Spinal cord (tissue), 10 donors: ENCODE data around the gene ARHGAP11A. TPM values are rescaled to one million over a fixed set of nuclear protein-coding genes. Genes with fewer than 3 reads are reported as not detected.

Experiments
- DNase-seq, 6 donors: peaks; one replicate each; pipeline versions ENCODE4 v3.0.0 to v3.0.0-alpha.2; 2013 to 2015; ENCODE audit warnings: low spot score in 6 of 6, low read depth in 4 of 6
- H3K27ac ChIP-seq: one replicate; pipeline ENCODE4 v1.5.1; 2013; ENCODE audit warnings: low read depth, low read length, control low read depth
- H3K27me3 ChIP-seq: one replicate; pipeline ENCODE4 v1.6.1; 2013; ENCODE audit warnings: low read length; ENCODE audit not compliant: control insufficient read depth, insufficient read depth
- H3K36me3 ChIP-seq: one replicate; pipeline ENCODE4 v1.6.1; 2013; ENCODE audit warnings: low read length; ENCODE audit not compliant: control insufficient read depth, insufficient read depth
- H3K4me1 ChIP-seq: one replicate; pipeline ENCODE4 v1.6.1; 2013; ENCODE audit warnings: low read length; ENCODE audit not compliant: control insufficient read depth, insufficient read depth
- H3K4me3 ChIP-seq: one replicate; pipeline ENCODE4 v1.5.1; 2013; ENCODE audit warnings: low read depth, low read length, control low read depth
- H3K9me3 ChIP-seq: one replicate; pipeline ENCODE4 v1.6.1; 2013; ENCODE audit warnings: low read length; ENCODE audit not compliant: control insufficient read depth, insufficient read depth
- WGBS: methylation state at CpG from one replicate; pipeline ENCODE4 v1.1.5; 2013; ENCODE audit warnings: missing lambda C conversion rate; ENCODE audit not compliant: insufficient coverage; 5-methylcytosine and 5-hydroxymethylcytosine counted together
- polyA plus RNA-seq, 2 donors: library from polyadenylated mRNA; unstranded; fragments of 120-200 nt; gene quantifications; one replicate each; pipeline ENCODE4 v1.2.1, GENCODE V29; 2013; ENCODE audit not compliant: insufficient read length in 2 of 2
- total RNA-seq, 2 donors: library from RNA; depleted of rRNA in 1 of 2; stranded (reverse); fragments of 120-200 nt in 1 of 2; fragments of >200 nt in 1 of 2; gene quantifications; one replicate each; pipeline versions ENCODE4 v1.2.3 to v1.2.4, GENCODE V29; 2013 to 2014
- donor health status: healthy.

ARHGAP11A gene
- total and polyA plus RNA-seq, 4 donors: 16.3 to 21.3 (median 17.0) TPM

GRCh38 chr15:32651229-32651837 is 36.0 kb downstream of the ARHGAP11A start:
- no peaks in the 10 kb centered on the region for H3K9me3 ChIP-seq
- H3K4me1 ChIP-seq: peaks cover under 1% of the 10 kb centered on the region
- no peak overlapping the region for H3K4me3 ChIP-seq
- peak in 2 of 6 donors; percentile 51 to 66 for DNase-seq
- no peaks in the 10 kb centered on the region for H3K27me3 ChIP-seq
- 35% methylated on average over 6 of the region's 6 CpGs for WGBS
- no peaks in the 10 kb centered on the region for H3K36me3 ChIP-seq
- H3K27ac ChIP-seq: no peak overlapping the region

- H3K4me3 ChIP-seq: no peak overlapping the region
- WGBS: 83% methylated on average over 3 of the region's 3 CpGs
- no peaks in the 10 kb centered on the region for H3K27me3 ChIP-seq
- no peak overlapping the region for H3K27ac ChIP-seq
- H3K9me3 ChIP-seq: no peaks in the 10 kb centered on the region
- no peaks in the 10 kb centered on the region for H3K36me3 ChIP-seq
- no peaks in the 10 kb centered on the region for H3K4me1 ChIP-seq
- DNase-seq: no peak
Observed at GRCh38 chr15:32652178-32652577, 36.9 kb downstream of the ARHGAP11A start.

DNA sequence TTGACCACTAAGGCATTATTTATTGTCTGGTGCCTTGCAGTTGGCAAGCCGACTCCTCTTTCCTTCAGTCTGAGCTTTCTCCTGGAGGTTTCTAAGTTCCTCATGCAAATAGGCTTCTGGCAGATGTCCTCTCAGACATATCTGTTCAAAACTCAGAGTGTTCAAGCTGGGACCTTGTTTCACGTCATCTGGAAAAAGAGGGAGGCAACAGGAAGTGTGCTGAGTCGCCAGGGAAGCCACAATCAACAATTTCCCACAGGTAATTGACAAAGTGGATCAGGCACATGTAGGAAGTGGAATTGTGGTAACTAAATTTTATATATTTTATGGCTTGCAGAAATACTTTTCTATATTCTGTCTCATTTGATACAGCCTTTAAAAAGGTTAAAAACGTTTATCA is 40.8 kb downstream of the ARHGAP11A start:
- H3K4me1 ChIP-seq: peaks cover 5% of the 10 kb centered on the region
- H3K36me3 ChIP-seq: no peaks in the 10 kb centered on the region
- 65% methylated on average over 2 of the region's 4 CpGs for WGBS
- no peak overlapping the region for H3K4me3 ChIP-seq
- DNase-seq: no peak
- H3K27me3 ChIP-seq: no peaks in the 10 kb centered on the region
- H3K9me3 ChIP-seq: no peaks in the 10 kb centered on the region
- H3K27ac ChIP-seq: no peak overlapping the region

DNA sequence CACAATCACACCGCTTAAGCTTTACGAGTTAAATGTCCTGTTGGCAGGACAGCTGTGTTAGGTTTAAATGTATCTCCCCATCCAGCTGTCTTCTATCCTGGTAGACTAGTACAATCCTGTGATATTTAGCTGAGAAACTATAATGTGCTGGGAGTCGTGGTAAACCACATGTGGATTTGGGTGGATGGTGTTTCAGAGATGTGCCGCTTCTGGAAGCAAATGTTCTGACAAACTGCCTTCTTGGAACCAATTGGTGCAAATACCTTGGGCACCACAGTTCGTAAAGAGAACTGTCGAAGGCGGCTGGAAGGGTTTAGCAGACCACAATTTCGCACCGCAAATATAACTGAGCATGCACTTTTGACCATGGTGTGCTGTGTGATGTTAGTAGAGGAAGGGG is 41.2 kb downstream of the ARHGAP11A start:
- 92% methylated on average over 7 of the region's 9 CpGs for WGBS

DNA sequence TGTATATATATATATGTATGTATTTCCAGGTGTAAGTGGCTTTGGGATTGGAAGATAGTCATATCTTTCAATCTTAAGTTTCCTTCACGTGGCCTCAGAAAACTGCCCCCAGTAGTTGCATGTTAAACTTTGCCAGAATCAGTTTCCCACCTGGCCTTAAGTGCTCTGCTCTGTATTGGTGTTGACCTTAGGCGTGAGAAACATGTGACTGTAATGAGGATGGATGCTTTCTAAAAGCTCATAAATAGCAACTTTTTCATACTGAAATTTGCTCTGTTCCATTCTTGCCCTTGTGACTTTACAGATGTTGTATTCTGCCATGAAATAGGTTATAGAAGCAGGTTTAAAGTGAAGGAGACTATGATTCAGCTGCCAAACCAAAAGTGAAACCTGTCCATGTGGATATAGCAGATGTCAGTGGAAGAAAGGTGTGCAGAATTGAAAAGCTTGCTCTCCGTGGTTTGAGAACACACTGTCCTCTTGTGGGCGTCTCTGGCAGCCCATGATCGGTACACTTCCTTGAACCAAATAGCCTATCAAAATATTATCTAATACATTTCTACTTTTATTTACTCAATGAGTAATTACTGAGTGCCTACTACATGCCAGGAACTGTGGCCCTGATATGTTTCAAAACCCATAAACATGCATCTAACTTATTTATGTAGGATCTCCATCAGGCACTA is 42.0 kb downstream of the ARHGAP11A start:
- H3K9me3 ChIP-seq: no peaks in the 10 kb centered on the region
- peaks cover 5% of the 10 kb centered on the region for H3K4me1 ChIP-seq

More for the DNA sequence above, 41.2 kb downstream of the ARHGAP11A start:
- peaks cover 5% of the 10 kb centered on the region for H3K4me1 ChIP-seq
- H3K27ac ChIP-seq: no peak overlapping the region
- no peaks in the 10 kb centered on the region for H3K36me3 ChIP-seq
- no peak overlapping the region for H3K4me3 ChIP-seq
- no peaks in the 10 kb centered on the region for H3K9me3 ChIP-seq
- DNase-seq: no peak
- H3K27me3 ChIP-seq: no peaks in the 10 kb centered on the region

GRCh38 chr15:32657941-32658340 is 42.6 kb downstream of the ARHGAP11A start:
- no peaks in the 10 kb centered on the region for H3K27me3 ChIP-seq
- no CpG with 5 or more reads among the region's 2 CpGs for WGBS

More for the DNA sequence above, 42.0 kb downstream of the ARHGAP11A start:
- WGBS: no CpG with 5 or more reads among the region's 5 CpGs
- Histone ChIP-seq H3K4me3 (no peak overlapping the region), H3K27me3 (no peaks in the 10 kb centered on the region), H3K36me3 (no peaks in the 10 kb centered on the region), H3K27ac (no peak overlapping the region)
- no peak for DNase-seq

GRCh38 chr15:32659340-32660155 is 44.2 kb downstream of the ARHGAP11A start:
- no peak overlapping the region for H3K4me3 ChIP-seq
- WGBS: 30% methylated on average over 2 of the region's 6 CpGs
- H3K27ac ChIP-seq: no peak overlapping the region
- no peaks in the 10 kb centered on the region for H3K27me3 ChIP-seq
- peaks cover 5% of the 10 kb centered on the region for H3K4me1 ChIP-seq
- no peaks in the 10 kb centered on the region for H3K36me3 ChIP-seq
- no peak for DNase-seq
- H3K9me3 ChIP-seq: no peaks in the 10 kb centered on the region

More at GRCh38 chr15:32657941-32658340, 42.6 kb downstream of the ARHGAP11A start:
- Histone ChIP-seq H3K9me3 (no peaks in the 10 kb centered on the region), H3K36me3 (no peaks in the 10 kb centered on the region), H3K4me3 (no peak overlapping the region), H3K4me1 (peaks cover 5% of the 10 kb centered on the region), H3K27ac (no peak overlapping the region)
- no peak for DNase-seq

- H3K36me3 ChIP-seq: peaks cover 4% of the 10 kb centered on the region
- no peaks in the 10 kb centered on the region for H3K9me3 ChIP-seq
- WGBS: 70% methylated on average over 2 of the region's 4 CpGs
- H3K27me3 ChIP-seq: no peaks in the 10 kb centered on the region
- no peak overlapping the region for H3K4me3 ChIP-seq
- DNase-seq: no peak
- H3K27ac ChIP-seq: no peak overlapping the region
- peaks cover 5% of the 10 kb centered on the region for H3K4me1 ChIP-seq
Observed at GRCh38 chr15:32663671-32664070, 48.4 kb downstream of the ARHGAP11A start.

- peaks cover 4% of the 10 kb centered on the region for H3K36me3 ChIP-seq
- no peak overlapping the region for H3K27ac ChIP-seq
Observed at GRCh38 chr15:32664796-32665195, 49.5 kb downstream of the ARHGAP11A start.

More at GRCh38 chr15:32664796-32665195, 49.5 kb downstream of the ARHGAP11A start:
- Histone ChIP-seq H3K4me1 (no peaks in the 10 kb centered on the region), H3K4me3 (no peak overlapping the region), H3K27me3 (no peaks in the 10 kb centered on the region), H3K9me3 (no peaks in the 10 kb centered on the region)
- no peak for DNase-seq
